A549 treated with AZD2906 at 1 μM for 4 hours (cell line): ENCODE data around the gene JCHAIN. TPM values are rescaled to one million over a fixed set of nuclear protein-coding genes. Genes with fewer than 3 reads are reported as not detected.

Experiments
- total RNA-seq: library from RNA; stranded (reverse); fragments of 200-300 nt; extraction: Qiagen RNA extraction; gene quantifications from 5 replicates; pipeline ENCODE4 v1.2.3, GENCODE V29; 2022

JCHAIN gene
- total RNA-seq: 0.10 to 0.24 TPM (median 0.16 TPM) in 3 of 5 replicates, not detected in the others

GRCh38 chr4:70666369-70666768 lies at the start of gene JCHAIN:
JCHAIN (minus strand) TSS chr4:70666508; CDS start chr4:70666490, 18 bp downstream.

GRCh38 chr4:70687821-70688794 lies 21.8 kb upstream of the JCHAIN start, which contains the start of gene UTP3:
UTP3 (plus strand) TSS chr4:70688532; CDS start chr4:70688678, 146 bp downstream.

GRCh38 chr4:70628444-70628843 lies 37.9 kb downstream of the JCHAIN start, which contains the start of gene ENAM:
ENAM (plus strand) TSS chr4:70628744; CDS start chr4:70629501, 757 bp downstream.

Other genes with a start within 250 kb of the JCHAIN start
- gene MUC7, start 194.3 kb downstream of the JCHAIN start, total RNA-seq: not detected in 5 replicates
- gene AMTN, start 147.9 kb downstream of the JCHAIN start, total RNA-seq: 0.08 to 0.15 TPM in 2 of 5 replicates, not detected in the others
- not detected in 5 replicates for gene AMBN, start 74.3 kb downstream of the JCHAIN start, total RNA-seq
- gene ENAM, start 37.8 kb downstream of the JCHAIN start, total RNA-seq: 0.01 to 0.02 TPM in 2 of 5 replicates, not detected in the others
- gene UTP3, start 22.0 kb upstream of the JCHAIN start, total RNA-seq: 31.6 to 40.9 TPM (median 34.0 TPM) in 5 replicates
- gene RUFY3, start 55.5 kb upstream of the JCHAIN start, total RNA-seq: 6.0 to 8.2 TPM (median 6.4 TPM) in 5 replicates
- 71.3 to 85.1 TPM (median 75.2 TPM) in 5 replicates for gene GRSF1, start 173.4 kb upstream of the JCHAIN start, total RNA-seq
- gene MOB1B, start 235.9 kb upstream of the JCHAIN start, total RNA-seq: 4.3 to 7.0 TPM (median 5.4 TPM) in 5 replicates